Neuronal stem cell (in vitro differentiated cells): Measurements from ENCODE around the gene NOP56.
A peak's percentile ranks its signal among the peaks of the same experiment; 100 is the strongest.

Source experiments
- DNase-seq: peaks from one replicate; pipeline ENCODE4 v3.0.0-alpha.2; 2013; ENCODE audit warnings: low spot score
- H2AFZ ChIP-seq: one replicate; pipeline ENCODE4 v1.6.1; 2013; ENCODE audit warnings: mild to moderate bottlenecking, low read length, inconsistent platforms
- H2AK5ac ChIP-seq: 2 replicates; pipeline ENCODE4 v1.6.1; 2013; ENCODE audit warnings: low read depth, mild to moderate bottlenecking, inconsistent platforms, low read length, moderate library complexity, mixed read lengths
- H2BK120ac ChIP-seq: 2 replicates; pipeline ENCODE4 v1.6.1; 2013; ENCODE audit warnings: low read depth, mild to moderate bottlenecking, inconsistent platforms, low read length, moderate library complexity, mixed read lengths
- H2BK12ac ChIP-seq: one replicate; pipeline ENCODE4 v1.6.1; 2013; ENCODE audit warnings: low read length, inconsistent platforms
- H2BK15ac ChIP-seq: 2 replicates; pipeline ENCODE4 v1.6.1; 2013; ENCODE audit warnings: mild to moderate bottlenecking, low read length, inconsistent platforms, mixed read lengths
- H2BK5ac ChIP-seq: one replicate; pipeline ENCODE4 v1.6.1; 2013; ENCODE audit warnings: inconsistent platforms, mild to moderate bottlenecking, low read length, moderate library complexity
- H3K14ac ChIP-seq: one replicate; pipeline ENCODE4 v1.6.1; 2013; ENCODE audit warnings: low read length, inconsistent platforms
- H3K18ac ChIP-seq: 2 replicates; pipeline ENCODE4 v1.6.1; 2013; ENCODE audit warnings: low read length, inconsistent platforms
- H3K23ac ChIP-seq: 2 replicates; pipeline ENCODE4 v1.6.1; 2013; ENCODE audit warnings: low read depth, mild to moderate bottlenecking, mixed read lengths, low read length, inconsistent platforms; ENCODE audit not compliant: poor library complexity
- H3K27ac ChIP-seq: replicated peaks from 3 replicates; pipeline ENCODE4 v1.5.1; 2013; ENCODE audit warnings: low read length, inconsistent platforms
- H3K27me3 ChIP-seq, 3 experiments: 2 replicates each; pipeline ENCODE4 v1.6.1; 2013; ENCODE audit warnings: low read length in 3 of 3, mild to moderate bottlenecking in 2 of 3, inconsistent platforms in 1 of 3, low read depth in 1 of 3, mixed read lengths in 1 of 3, moderate library complexity in 1 of 3; ENCODE audit not compliant: control insufficient read depth in 3 of 3, insufficient read depth in 3 of 3
- H3K36me3 ChIP-seq, 2 donors: replicated peaks in 1 of 2; 2 replicates each; pipeline ENCODE4 v1.6.1; 2013; ENCODE audit warnings: low read length in 2 of 2; ENCODE audit not compliant: control insufficient read depth in 2 of 2, insufficient read depth in 2 of 2
- H3K4ac ChIP-seq: 2 replicates; pipeline ENCODE4 v1.6.1; 2013; ENCODE audit warnings: inconsistent platforms, mild to moderate bottlenecking, low read length, moderate library complexity
- H3K4me1 ChIP-seq, 2 donors: 1 replicate in 1 of 2; 2 replicates in 1 of 2; pipeline ENCODE4 v1.6.1; 2013; ENCODE audit warnings: low read length in 2 of 2, low read depth in 1 of 2; ENCODE audit not compliant: control insufficient read depth in 2 of 2, insufficient read depth in 1 of 2
- H3K4me2 ChIP-seq: one replicate; pipeline ENCODE4 v1.6.1; 2013; ENCODE audit warnings: mild to moderate bottlenecking, low read length, inconsistent platforms; ENCODE audit not compliant: insufficient read depth, poor library complexity, severe bottlenecking
- H3K4me3 ChIP-seq, 2 donors: 2 replicates each; pipeline ENCODE4 v1.5.1; 2013; ENCODE audit warnings: low read length in 2 of 2, mild to moderate bottlenecking in 2 of 2, inconsistent platforms in 1 of 2, moderate library complexity in 1 of 2
- H3K79me1 ChIP-seq: one replicate; pipeline ENCODE4 v1.6.1; 2013; ENCODE audit warnings: low read depth, mild to moderate bottlenecking, inconsistent platforms, low read length, moderate library complexity
- H3K9ac ChIP-seq: one replicate; pipeline ENCODE4 v1.6.1; 2013; ENCODE audit warnings: mild to moderate bottlenecking, low read depth, low read length, inconsistent platforms; ENCODE audit not compliant: poor library complexity
- H3K9me3 ChIP-seq, 2 donors: replicated peaks in 1 of 2; 2 replicates each; pipeline versions ENCODE3 to v1.6.1; 2013; ENCODE audit warnings: low read length in 2 of 2, mild to moderate bottlenecking in 2 of 2, inconsistent platforms in 1 of 2, low read depth in 1 of 2, mixed read lengths in 1 of 2, moderate library complexity in 1 of 2; ENCODE audit not compliant: control insufficient read depth in 2 of 2, insufficient read depth in 1 of 2
- H4K8ac ChIP-seq: one replicate; pipeline ENCODE4 v1.6.1; 2013; ENCODE audit warnings: low read depth, mild to moderate bottlenecking, inconsistent platforms, low read length, moderate library complexity
- H4K91ac ChIP-seq: one replicate; pipeline ENCODE4 v1.6.1; 2013; ENCODE audit warnings: low read length, low read depth, mild to moderate bottlenecking, inconsistent platforms; ENCODE audit not compliant: poor library complexity
- WGBS, 2 donors: extraction: QIAGEN DNeasy Blood & Tissue Kit; methylation state at CpG; one replicate each; pipeline ENCODE4 v1.1.7; 2013; ENCODE audit warnings: missing lambda C conversion rate in 2 of 2, mixed read lengths in 1 of 2; ENCODE audit not compliant: insufficient read length in 2 of 2, insufficient replicate concordance in 1 of 2; ENCODE audit errors: extremely low coverage in 2 of 2; 5-methylcytosine and 5-hydroxymethylcytosine counted together

The NOP56 gene

DNA sequence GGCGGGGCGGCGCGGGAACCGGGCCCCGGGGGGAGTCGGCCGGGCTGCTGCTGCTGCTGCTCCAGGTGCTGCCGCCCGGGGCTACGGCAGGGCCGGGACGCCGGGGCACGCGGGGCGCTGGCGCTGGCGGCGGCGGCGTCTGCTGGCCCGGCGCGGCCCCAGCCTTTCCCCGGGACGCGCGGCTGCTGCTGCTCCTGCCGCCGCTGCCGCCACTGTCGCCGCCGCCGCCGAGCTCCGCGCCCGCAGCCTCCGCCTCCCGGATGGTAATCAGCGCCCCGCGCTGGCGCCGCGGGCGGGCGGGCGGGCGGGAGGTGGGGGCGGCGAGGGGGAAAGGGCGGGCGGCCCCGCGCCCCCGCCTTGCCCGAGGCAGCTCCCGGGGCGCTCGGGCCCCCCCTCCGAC lies 40.5 kb downstream of the NOP56 start:
- peaks cover 22 to 25% of the 10 kb centered on the region in 2 donors for H3K4me1 ChIP-seq
- no CpG with 5 or more reads among the region's 64 CpGs for WGBS, 2 donors
- no peak overlapping the region for H3K14ac ChIP-seq
- H3K79me1 ChIP-seq: peaks cover 3% of the 10 kb centered on the region
- H3K9ac ChIP-seq: no peak overlapping the region
- H3K4me2 ChIP-seq: peak overlapping the region; percentile 45
- no peak overlapping the region for H3K4ac ChIP-seq
- H3K36me3 ChIP-seq: no peaks in the 10 kb centered on the region
- no peak overlapping the region for H3K27ac ChIP-seq
- H3K9me3 ChIP-seq: no peaks in the 10 kb centered on the region
- H2BK15ac ChIP-seq: no peak overlapping the region
- peak overlapping the region; percentile 77 for H2AFZ ChIP-seq
- H3K23ac ChIP-seq: no peak overlapping the region
- H2BK12ac ChIP-seq: no peak overlapping the region
- H4K91ac ChIP-seq: no peak overlapping the region
- H2BK5ac ChIP-seq: no peak overlapping the region
- peaks cover 30 to 80% (median 47%) of the 10 kb centered on the region in 3 experiments for H3K27me3 ChIP-seq
- no peak for DNase-seq
- no peak overlapping the region for H2AK5ac ChIP-seq
- no peak overlapping the region for H3K18ac ChIP-seq
- peak overlapping the region; percentile 56 to 74 for H3K4me3 ChIP-seq
- H2BK120ac ChIP-seq: no peak overlapping the region
- H4K8ac ChIP-seq: no peak overlapping the region

DNA sequence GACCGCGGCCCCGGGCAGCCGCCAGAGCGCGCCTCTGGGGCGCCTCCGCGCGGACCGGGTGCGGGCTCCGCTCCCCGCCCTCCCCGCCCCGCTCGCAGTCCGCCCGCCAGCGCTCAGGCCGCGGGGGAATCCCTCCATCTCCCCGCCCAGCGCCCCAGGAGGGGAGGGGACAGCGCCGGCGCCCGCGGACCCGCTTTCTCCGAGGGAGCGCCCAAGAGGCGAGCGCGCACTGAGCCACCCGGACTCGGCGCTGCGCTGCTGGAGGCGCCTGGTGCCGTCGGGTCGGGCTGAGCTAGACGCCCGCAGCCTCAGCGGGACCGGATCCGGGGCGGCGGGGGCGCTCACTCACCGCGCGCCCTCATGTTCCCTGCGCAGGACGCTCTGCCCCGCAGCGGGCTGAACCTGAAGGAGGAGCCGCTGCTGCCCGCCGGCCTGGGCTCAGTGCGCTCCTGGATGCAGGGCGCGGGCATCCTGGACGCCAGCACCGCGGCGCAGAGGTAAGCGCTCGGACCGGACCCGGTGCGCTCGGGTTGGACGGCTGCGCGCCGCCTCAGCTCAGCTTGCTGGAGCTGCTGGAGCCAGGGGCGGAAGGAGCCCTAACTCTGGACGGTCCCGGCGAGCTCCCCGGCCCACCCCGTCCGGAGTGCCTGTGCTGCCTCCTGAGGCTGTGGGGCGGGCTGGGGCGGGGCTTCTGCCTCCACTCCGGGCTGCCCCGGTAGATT lies 41.0 kb downstream of the NOP56 start:
- peak overlapping the region; percentile 60 for H3K9ac ChIP-seq
- H3K4me1 ChIP-seq: peaks cover 18 to 25% of the 10 kb centered on the region in 2 donors
- no peak overlapping the region for H2BK120ac ChIP-seq
- H3K27ac ChIP-seq: no peak overlapping the region
- peaks cover 3% of the 10 kb centered on the region for H3K79me1 ChIP-seq
- peak overlapping the region; percentile 94 for H2AK5ac ChIP-seq
- peak overlapping the region; percentile 56 to 73 for H3K4me3 ChIP-seq
- no peak overlapping the region for H4K8ac ChIP-seq
- peak overlapping the region; percentile 54 for H3K4me2 ChIP-seq
- WGBS, 2 donors: no CpG with 5 or more reads among the region's 89 CpGs
- H2BK12ac ChIP-seq: no peak overlapping the region
- no peaks in the 10 kb centered on the region for H3K36me3 ChIP-seq
- no peak for DNase-seq
- peaks cover 30 to 76% (median 47%) of the 10 kb centered on the region in 3 experiments for H3K27me3 ChIP-seq
- peak overlapping the region; percentile 77 for H2AFZ ChIP-seq
- H3K9me3 ChIP-seq: no peaks in the 10 kb centered on the region
- peak overlapping the region; percentile 73 for H3K23ac ChIP-seq
- H2BK15ac ChIP-seq: no peak overlapping the region
- no peak overlapping the region for H2BK5ac ChIP-seq
- peak overlapping the region; percentile 80 for H3K18ac ChIP-seq
- no peak overlapping the region for H4K91ac ChIP-seq
- H3K14ac ChIP-seq: peak overlapping the region; percentile 56
- no peak overlapping the region for H3K4ac ChIP-seq

DNA sequence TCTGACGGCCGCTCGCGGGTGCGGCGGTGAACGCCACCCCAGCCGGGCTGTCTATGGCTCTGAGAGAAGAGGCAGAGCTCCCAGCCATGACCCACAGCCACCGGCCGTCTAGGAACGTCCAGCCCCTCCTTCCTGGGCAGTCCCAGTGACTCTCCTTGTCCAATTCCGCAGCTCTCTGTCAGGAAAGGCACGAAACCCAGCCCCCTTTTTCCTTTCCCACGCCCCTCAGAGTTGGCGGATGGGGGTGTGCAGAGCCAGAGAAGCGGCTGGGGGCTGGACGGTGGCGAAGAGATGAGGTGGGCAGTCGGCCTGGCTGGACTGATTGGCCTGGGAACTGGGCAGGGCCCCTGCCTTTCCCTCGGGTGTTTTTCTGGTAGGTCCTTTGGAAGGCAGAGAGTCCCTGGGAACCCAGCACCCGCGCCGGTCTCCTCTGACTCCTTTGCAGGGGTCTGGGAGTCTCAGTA lies 41.6 kb downstream of the NOP56 start:
- Histone ChIP-seq H2AFZ (peak overlapping the region; percentile 77), H3K4ac (no peak overlapping the region), H3K23ac (peak overlapping the region; percentile 73), H2BK120ac (no peak overlapping the region), H4K8ac (no peak overlapping the region), H3K9me3 (no peaks in the 10 kb centered on the region), H4K91ac (no peak overlapping the region), H3K79me1 (peaks cover 3% of the 10 kb centered on the region), H2BK15ac (no peak overlapping the region), H2BK5ac (no peak overlapping the region), H3K9ac (no peak overlapping the region), H3K27ac (no peak overlapping the region), H3K18ac (peak overlapping the region; percentile 74), H3K4me1 (peaks cover 16 to 25% of the 10 kb centered on the region in 2 donors), H3K4me2 (peak overlapping the region; percentile 32), H3K4me3 (peak overlapping the region in 1 of 2 donors; percentile 46), H2AK5ac (peak overlapping the region; percentile 94), H3K36me3 (no peaks in the 10 kb centered on the region), H3K14ac (no peak overlapping the region), H3K27me3 (peaks cover 30 to 72% (median 47%) of the 10 kb centered on the region in 3 experiments), H2BK12ac (no peak overlapping the region)
- no CpG with 5 or more reads among the region's 23 CpGs for WGBS, 2 donors
- DNase-seq: no peak

DNA sequence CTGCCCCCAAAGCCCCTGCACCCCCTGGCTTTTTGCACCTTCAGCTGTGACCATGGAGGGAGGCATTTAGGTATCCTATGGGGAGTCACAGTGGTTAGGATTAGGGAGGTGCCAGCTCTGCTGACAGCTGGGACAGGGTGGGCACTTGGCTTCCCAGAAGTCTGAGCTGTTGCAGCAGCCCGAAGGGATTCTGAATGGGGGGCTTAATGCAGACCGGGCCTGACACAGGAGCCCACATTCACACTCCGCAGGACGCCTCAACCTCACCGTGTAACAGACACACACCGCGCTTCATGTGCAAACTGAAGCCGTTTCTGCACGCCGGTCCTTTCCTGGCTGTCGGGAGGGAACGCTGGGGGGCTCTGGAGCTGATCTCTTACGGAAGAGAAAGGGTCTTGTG lies 42.1 kb downstream of the NOP56 start:
- Histone ChIP-seq H3K9me3 (no peaks in the 10 kb centered on the region), H2AFZ (no peak overlapping the region), H2BK120ac (no peak overlapping the region), H3K27me3 (peaks cover 30 to 67% (median 44%) of the 10 kb centered on the region in 3 experiments), H3K23ac (peak overlapping the region; percentile 44), H4K91ac (no peak overlapping the region), H4K8ac (no peak overlapping the region), H3K4me1 (peaks cover 16 to 25% of the 10 kb centered on the region in 2 donors), H2BK5ac (no peak overlapping the region), H3K14ac (no peak overlapping the region), H2BK12ac (no peak overlapping the region), H3K4me3 (no peak overlapping the region), H2BK15ac (no peak overlapping the region), H3K4ac (no peak overlapping the region), H3K4me2 (peak overlapping the region; percentile 32), H3K79me1 (peaks cover 3% of the 10 kb centered on the region), H3K18ac (peak overlapping the region; percentile 58), H3K9ac (no peak overlapping the region), H2AK5ac (no peak overlapping the region), H3K36me3 (no peaks in the 10 kb centered on the region), H3K27ac (no peak overlapping the region)
- WGBS, 2 donors: no CpG with 5 or more reads among the region's 13 CpGs
- no peak for DNase-seq
